Caco-2 (cell line): Measurements from ENCODE around the gene RGS7BP. TPM values are rescaled to one million over a fixed set of nuclear protein-coding genes. Genes with fewer than 3 reads are reported as not detected.

Experiments
- BruUV-seq: library from RNA; stranded (reverse); fragments of 400-500 nt; replicated peaks from 2 replicates; lab custom pipeline; 2021; lab: Mats Ljungman, UMichigan
- CTCF ChIA-PET: fragments of 300-600 bp; sonication (Branson Sonifier 250); formaldehyde crosslinking; loops from one replicate; lab custom pipeline; 2022; ENCODE audit warnings: antibody characterized with exemption; lab: Charles Lee
- POLR2A ChIA-PET: fragments of 300-600 bp; sonication (Branson Sonifier 250); formaldehyde crosslinking; loops from one replicate; lab custom pipeline; 2022; ENCODE audit warnings: antibody characterized with exemption; lab: Charles Lee
- DNase-seq, 2 experiments: peaks; one replicate each; pipeline versions ENCODE4 v3.0.0 to v3.0.0-alpha.2; 2020 to 2022
- H3K27me3 ChIP-seq: replicated peaks from 2 replicates; pipeline ENCODE4 v1.6.0; 2011; ENCODE audit warnings: low read length; ENCODE audit not compliant: control insufficient read depth, insufficient read depth
- H3K36me3 ChIP-seq: 2 replicates; pipeline ENCODE4 v1.5.1; 2011; ENCODE audit warnings: low read length; ENCODE audit not compliant: control insufficient read depth, insufficient read depth
- H3K4me1 ChIP-seq: fragments of 250-450 bp; sonication (Bioruptor Pico); 2 replicates; pipeline ENCODE4 v1.5.1; 2020; ENCODE audit warnings: mild to moderate bottlenecking
- H3K4me3 ChIP-seq: 2 replicates; pipeline ENCODE4 v1.5.1; 2011; ENCODE audit warnings: low read depth, mild to moderate bottlenecking, control low read depth, low read length
- H3K9me3 ChIP-seq: fragments of 250-450 bp; sonication (Bioruptor Pico); 2 replicates; pipeline ENCODE4 v1.5.1; 2020; ENCODE audit warnings: mild to moderate bottlenecking, moderate library complexity
- H3K27ac Mint-ChIP-seq: one replicate; pipeline ENCODE4 v1.8.0; 2022; ENCODE audit warnings: mixed read lengths; ENCODE audit not compliant: unreplicated experiment
- H3K27me3 Mint-ChIP-seq: one replicate; pipeline ENCODE4 v1.8.0; 2022; ENCODE audit warnings: mixed read lengths; ENCODE audit not compliant: insufficient read depth, unreplicated experiment
- H3K36me3 Mint-ChIP-seq: one replicate; pipeline ENCODE4 v1.8.0; 2022; ENCODE audit warnings: mild to moderate bottlenecking, mixed read lengths; ENCODE audit not compliant: insufficient read depth, unreplicated experiment
- H3K4me1 Mint-ChIP-seq: one replicate; pipeline ENCODE4 v1.8.0; 2022; ENCODE audit warnings: low read depth, mixed read lengths; ENCODE audit not compliant: unreplicated experiment
- H3K4me3 Mint-ChIP-seq: one replicate; pipeline ENCODE4 v1.8.0; 2022; ENCODE audit warnings: mild to moderate bottlenecking, moderate library complexity, mixed read lengths; ENCODE audit not compliant: unreplicated experiment
- H3K9me3 Mint-ChIP-seq: one replicate; pipeline ENCODE4 v1.8.0; 2022; ENCODE audit warnings: mixed read lengths; ENCODE audit not compliant: unreplicated experiment
- CTCF ChIP-seq, 2 experiments: fragments of 200-600 bp in 1 of 2; IDR thresholded peaks; 1 replicate in 1 of 2; 2 replicates in 1 of 2; pipeline versions ENCODE4 v1.5.1 to v1.8.0; 2011 to 2022; ENCODE audit warnings: antibody characterized with exemption in 1 of 2, control low read depth in 1 of 2, inconsistent platforms in 1 of 2, low read depth in 1 of 2, low read length in 1 of 2, mild to moderate bottlenecking in 1 of 2, moderate library complexity in 1 of 2; ENCODE audit not compliant: insufficient read depth in 1 of 2, severe bottlenecking in 1 of 2, unreplicated experiment in 1 of 2
- intact Hi-C: fragments of 100-400 bp; cut with micrococcal nuclease; formaldehyde crosslinking; loops from one replicate; pipeline ENCODE4 v1.10.0; 2022; ENCODE audit not compliant: unreplicated experiment
- total RNA-seq: library from RNA; stranded (reverse); gene quantifications from 2 replicates; pipeline ENCODE4 v1.2.3, GENCODE V29; 2022

Gene RGS7BP
- total RNA-seq, 1 experiment from 2014 or later, result not detected

GRCh38 chr5:64513492-64513891 is 7.7 kb downstream of the RGS7BP start:
- H3K9me3 Mint-ChIP-seq, result no peaks in the 10 kb centered on the region
- Histone ChIP-seq H3K27me3 (no peaks in the 10 kb centered on the region), H3K4me1 (no peaks in the 10 kb centered on the region), H3K9me3 (no peaks in the 10 kb centered on the region), H3K36me3 (no peaks in the 10 kb centered on the region), H3K4me3 (no peak overlapping the region)
- BruUV-seq, result no TSS peak
- intact Hi-C loops, result no loop called here
- CTCF ChIA-PET, result no interaction called here
- no peak for TF ChIP-seq CTCF (IDR thresholded peaks at IDR 0.05; ENCODE audit: insufficient read depth in 1 of 2, low read depth in 1 of 2, low read length in 1 of 2, severe bottlenecking in 1 of 2, unreplicated experiment in 1 of 2)
- no peak for DNase-seq
- no peaks in the 10 kb centered on the region for H3K36me3 Mint-ChIP-seq
- H3K27me3 Mint-ChIP-seq, result peaks cover 30% of the 10 kb centered on the region
- POLR2A ChIA-PET, result no interaction called here
- peaks cover 7% of the 10 kb centered on the region for H3K4me1 Mint-ChIP-seq
- no peak overlapping the region for H3K27ac Mint-ChIP-seq
- H3K4me3 Mint-ChIP-seq, result no peak overlapping the region

GRCh38 chr5:64514612-64515011 is 8.8 kb downstream of the RGS7BP start:
- no peaks in the 10 kb centered on the region for H3K36me3 Mint-ChIP-seq
- CTCF ChIA-PET, result no interaction called here
- no peaks in the 10 kb centered on the region for H3K4me1 ChIP-seq
- no peaks in the 10 kb centered on the region for H3K9me3 ChIP-seq
- intact Hi-C loops, result no loop called here
- H3K27ac Mint-ChIP-seq, result no peak overlapping the region
- H3K9me3 Mint-ChIP-seq, result no peaks in the 10 kb centered on the region
- no peaks in the 10 kb centered on the region for H3K27me3 ChIP-seq
- POLR2A ChIA-PET, result no interaction called here
- no peak overlapping the region for H3K4me3 ChIP-seq
- no peak for DNase-seq
- no TSS peak for BruUV-seq
- no peak for TF ChIP-seq CTCF (IDR thresholded peaks at IDR 0.05; ENCODE audit: insufficient read depth in 1 of 2, low read depth in 1 of 2, low read length in 1 of 2, severe bottlenecking in 1 of 2, unreplicated experiment in 1 of 2)
- H3K36me3 ChIP-seq, result no peaks in the 10 kb centered on the region
- no peak overlapping the region for H3K4me3 Mint-ChIP-seq
- H3K4me1 Mint-ChIP-seq, result peaks cover 7% of the 10 kb centered on the region
- peaks cover 25% of the 10 kb centered on the region for H3K27me3 Mint-ChIP-seq

GRCh38 chr5:64516216-64516615 is 10.4 kb downstream of the RGS7BP start:
- Mint-ChIP-seq H3K9me3 (no peaks in the 10 kb centered on the region), H3K4me1 (peaks cover 7% of the 10 kb centered on the region), H3K36me3 (no peaks in the 10 kb centered on the region), H3K27ac (no peak overlapping the region), H3K4me3 (no peak overlapping the region), H3K27me3 (peaks cover 26% of the 10 kb centered on the region)
- no peak for DNase-seq
- ChIA-PET POLR2A (no interaction called here), CTCF (no interaction called here)
- intact Hi-C loops, result no loop called here
- H3K4me1 ChIP-seq, result no peaks in the 10 kb centered on the region
- H3K27me3 ChIP-seq, result no peaks in the 10 kb centered on the region
- no TSS peak for BruUV-seq
- H3K4me3 ChIP-seq, result no peak overlapping the region
- no peaks in the 10 kb centered on the region for H3K36me3 ChIP-seq
- H3K9me3 ChIP-seq, result no peaks in the 10 kb centered on the region
- TF ChIP-seq CTCF (IDR thresholded peaks at IDR 0.05; ENCODE audit: insufficient read depth in 1 of 2, low read depth in 1 of 2, low read length in 1 of 2, severe bottlenecking in 1 of 2, unreplicated experiment in 1 of 2), result no peak
